Left cardiac atrium (tissue), 4 donors: ENCODE data around the gene FMNL2. TPM values are rescaled to one million over a fixed set of nuclear protein-coding genes. Genes with fewer than 3 reads are reported as not detected.

ENCODE experiments used
- ATAC-seq, 2 donors: fragments of 200-7000 bp; cut with Tn5 transposase; one replicate each; pipeline ENCODE4 v1.9.1; 2020; ENCODE audit warnings: mild to moderate bottlenecking in 2 of 2, moderate library complexity in 2 of 2
- DNase-seq: peaks from one replicate; pipeline ENCODE4 v3.0.0-alpha.2; 2020
- intact Hi-C, 2 donors: fragments of 100-400 bp; cut with DNase I; formaldehyde crosslinking; loops; one replicate each; pipeline versions ENCODE4 v1.14.1 to v1.15.1; 2022 to 2023
- total RNA-seq, 2 donors: library from RNA; stranded (reverse); fragmentation: NEBNext Ultra II Directional; extraction: Animal tissue kit (Norgen Biotek cat#: 25700); gene quantifications; one replicate each; pipeline ENCODE4 v1.2.1, GENCODE V29; 2021
- donor health status: DM: no; HTN: yes; CAD: no.
- donor health status: DM: no; HTN: yes; CAD: no; lungs with severe emphysema.
- donor health status: DM: yes; HTN: yes; CAD: no.
- donor health status: Dilated cardiomyopathy.

FMNL2 gene
- total RNA-seq, 2 donors from 2014 or later = 11.3 to 16.6 TPM

DNA sequence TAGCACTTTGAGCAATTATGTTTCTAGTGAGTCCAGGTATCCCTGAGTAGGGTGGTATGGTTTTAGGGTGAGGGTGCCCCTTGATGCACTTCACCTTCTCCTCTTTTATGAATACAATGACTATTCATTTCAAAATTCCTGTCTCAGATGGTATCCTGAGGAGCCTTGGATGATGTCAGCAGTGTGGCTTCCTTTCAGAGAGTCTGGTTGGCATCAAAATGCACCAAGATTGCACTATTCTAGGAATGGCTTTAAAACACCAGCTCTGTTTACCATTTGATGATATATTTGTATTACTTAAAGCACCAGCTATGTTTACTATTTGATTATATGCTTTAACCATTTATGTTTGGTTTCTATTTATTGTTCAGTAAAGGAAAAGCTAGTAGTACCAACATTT, 141.0 kb downstream of the FMNL2 start:
- ATAC-seq = no peak

DNA sequence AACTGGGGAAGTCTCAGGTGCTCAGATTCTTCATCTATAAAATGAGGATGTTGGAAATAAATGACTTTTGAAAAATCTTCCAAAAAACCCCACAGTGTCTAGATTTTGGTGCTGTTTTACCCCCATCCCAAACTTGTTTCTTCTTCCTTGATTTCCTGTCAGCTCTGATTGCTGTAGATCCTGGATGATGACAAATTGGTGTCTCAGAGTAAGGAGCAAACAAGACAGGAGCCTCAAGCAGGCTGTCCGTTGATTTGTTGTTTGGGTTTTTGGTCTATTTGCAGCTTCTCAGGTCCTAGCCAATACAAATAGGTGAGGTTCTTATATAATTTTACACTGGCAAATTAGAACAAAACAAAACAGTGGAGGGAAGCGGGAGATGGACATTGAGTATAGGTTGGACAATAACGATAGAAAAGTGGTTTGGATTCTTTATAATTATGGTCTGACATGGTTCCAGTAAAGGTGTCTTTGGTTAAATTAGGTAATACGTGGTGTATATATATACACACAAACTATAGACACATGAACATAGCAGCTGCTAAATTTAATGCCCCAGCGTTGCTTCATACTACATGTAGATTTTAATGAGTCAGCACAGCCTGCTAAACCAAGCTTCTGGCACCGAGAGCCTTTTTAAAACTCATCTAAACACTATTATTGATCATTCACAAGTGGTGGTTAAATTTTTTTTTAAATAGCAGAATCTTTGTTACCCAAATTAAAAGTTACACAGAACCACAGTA, 142.5 kb downstream of the FMNL2 start:
- DNase-seq (no peak), ATAC-seq (no peak)
- intact Hi-C loops = no loop called here

More for the DNA sequence above, 141.0 kb downstream of the FMNL2 start:
- no peak for DNase-seq
- intact Hi-C loops = no loop called here

DNA sequence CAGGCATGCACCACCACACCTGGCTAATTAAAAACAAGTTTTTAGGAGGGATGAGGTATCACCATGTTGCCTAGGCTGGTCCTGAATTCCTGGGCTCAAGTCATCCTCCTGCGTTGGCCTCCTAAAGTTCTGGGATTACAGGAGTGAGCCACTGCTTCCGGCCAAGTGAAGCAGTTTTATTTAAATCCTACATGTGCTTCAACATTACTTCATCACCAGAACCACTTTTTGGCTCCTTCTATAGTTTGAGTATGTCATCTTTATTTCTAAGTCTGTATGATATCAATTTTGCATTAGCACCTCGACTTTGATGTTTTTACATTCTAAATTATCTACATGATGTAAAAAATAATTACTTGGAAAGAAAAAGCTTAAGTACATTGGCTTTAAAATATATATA, 144.3 kb downstream of the FMNL2 start:
- ATAC-seq (no peak), DNase-seq (no peak)
- intact Hi-C loops = no loop called here

- intact Hi-C loops = no loop called here
- no peak for ATAC-seq
- DNase-seq = no peak
Observed at GRCh38 chr2:152480821-152481399, 145.9 kb downstream of the FMNL2 start.

DNA sequence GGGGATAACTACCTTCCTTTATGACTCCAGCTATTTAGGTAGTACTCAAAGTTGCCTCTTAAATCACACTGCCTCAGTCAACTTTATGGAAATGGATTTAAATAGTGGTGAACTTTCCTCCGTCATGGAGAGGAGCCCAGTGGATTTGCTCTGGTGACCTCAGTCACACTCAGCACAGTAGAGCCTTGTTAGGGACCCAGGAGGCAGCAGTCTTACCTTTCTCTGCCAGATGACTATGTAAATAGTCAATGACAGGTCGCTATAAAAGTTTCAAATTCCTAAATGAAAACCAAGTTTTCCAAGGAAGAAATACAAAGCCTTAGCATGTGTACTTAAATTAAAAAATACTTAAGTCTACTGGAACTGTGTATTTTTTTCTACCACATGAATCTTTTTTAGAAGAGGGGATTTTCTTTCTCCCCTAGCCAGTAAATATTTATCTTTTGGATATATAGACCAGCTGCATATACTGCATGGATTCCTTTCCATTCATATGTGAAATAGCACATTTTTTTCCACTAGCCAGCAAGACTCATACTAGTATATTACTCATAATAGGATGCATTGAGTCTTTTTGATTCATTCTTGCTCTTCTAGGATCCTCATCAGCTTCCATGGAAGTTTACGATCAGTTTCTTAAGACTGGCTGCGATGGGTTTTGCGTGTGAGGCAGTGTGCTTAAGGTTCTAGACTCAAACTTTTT, 147.1 kb downstream of the FMNL2 start:
- DNase-seq = no peak
- no peak for ATAC-seq
- intact Hi-C loops = no loop called here

DNA sequence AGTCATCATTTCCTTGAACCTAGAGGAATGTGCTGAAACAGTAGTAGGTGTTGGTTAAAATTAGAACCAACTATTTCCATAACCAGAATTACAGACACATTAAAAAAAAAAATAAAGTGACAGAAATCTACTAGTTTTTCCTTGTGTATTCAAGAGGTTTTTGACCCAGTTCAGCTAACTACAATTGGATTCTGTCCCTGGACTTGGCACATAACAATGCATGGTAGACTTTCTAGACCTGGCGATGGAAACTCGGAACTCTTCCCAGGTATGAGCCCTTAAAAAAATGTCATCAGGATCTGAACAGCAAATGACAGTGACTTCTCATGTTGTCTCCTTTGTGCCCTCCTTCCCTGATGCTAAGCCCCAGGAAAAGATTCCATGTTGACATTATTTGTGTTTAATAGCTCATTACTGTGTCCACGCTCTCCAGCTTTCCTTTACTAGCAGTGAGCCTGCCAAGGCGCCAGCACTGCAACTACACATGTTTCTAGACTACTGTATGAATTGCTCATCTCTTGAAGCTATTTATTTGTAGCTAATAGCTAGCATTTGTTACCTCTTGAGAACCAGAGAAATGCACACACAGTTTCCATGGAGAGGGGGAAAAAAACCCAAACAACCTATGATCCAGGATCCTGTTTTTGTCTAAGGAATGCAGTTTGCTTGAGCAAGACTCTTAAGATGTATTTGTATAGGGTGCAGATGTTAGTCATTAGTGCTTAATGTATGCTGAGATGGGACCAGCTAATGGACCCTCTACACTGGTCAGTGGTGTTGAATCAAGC, 148.5 kb downstream of the FMNL2 start:
- intact Hi-C loops = no loop called here
- ATAC-seq (no peak), DNase-seq (no peak)

DNA sequence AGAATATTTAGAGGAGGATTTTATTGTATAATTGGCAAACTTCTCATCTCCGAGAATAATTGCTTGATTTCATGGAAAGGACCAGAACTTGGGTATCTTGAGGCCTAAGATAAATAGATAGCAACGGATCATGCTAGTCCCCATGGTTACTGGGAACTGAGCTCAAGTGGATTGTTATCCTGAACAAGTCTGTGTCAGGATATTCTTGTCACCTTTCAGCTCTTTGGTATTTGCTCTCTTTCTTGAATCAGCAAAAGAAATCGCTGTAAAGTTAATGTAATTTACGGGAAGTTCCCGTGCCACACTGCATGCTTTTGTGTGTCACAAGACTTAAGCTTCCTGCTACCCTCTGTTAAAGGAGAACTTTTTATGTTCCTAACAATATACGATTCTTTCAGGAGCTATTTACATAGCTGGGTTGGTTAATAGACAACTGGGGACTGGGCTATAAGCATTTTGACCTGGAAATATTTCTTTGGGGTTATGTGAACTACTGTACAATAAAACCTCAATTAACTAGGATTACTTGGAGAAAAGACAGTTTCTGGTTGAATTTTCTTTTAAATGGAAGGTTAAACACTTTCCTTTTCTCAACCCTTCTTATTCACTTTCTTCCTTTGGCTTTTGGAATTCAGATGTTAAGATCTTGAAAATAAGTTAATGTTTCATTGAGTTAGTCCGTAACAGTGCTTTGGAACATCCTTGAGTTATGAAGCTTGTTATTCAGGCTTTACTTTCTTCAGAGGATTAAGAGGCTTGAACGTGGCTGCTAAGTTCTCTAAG, 151.2 kb downstream of the FMNL2 start:
- intact Hi-C loops = no loop called here
- no peak for DNase-seq
- peak in 1 of 2 donors; percentile 28 for ATAC-seq

- ATAC-seq (no peak), DNase-seq (no peak)
- intact Hi-C loops = no loop called here
Observed at GRCh38 chr2:152486737-152487400, 151.9 kb downstream of the FMNL2 start.

DNA sequence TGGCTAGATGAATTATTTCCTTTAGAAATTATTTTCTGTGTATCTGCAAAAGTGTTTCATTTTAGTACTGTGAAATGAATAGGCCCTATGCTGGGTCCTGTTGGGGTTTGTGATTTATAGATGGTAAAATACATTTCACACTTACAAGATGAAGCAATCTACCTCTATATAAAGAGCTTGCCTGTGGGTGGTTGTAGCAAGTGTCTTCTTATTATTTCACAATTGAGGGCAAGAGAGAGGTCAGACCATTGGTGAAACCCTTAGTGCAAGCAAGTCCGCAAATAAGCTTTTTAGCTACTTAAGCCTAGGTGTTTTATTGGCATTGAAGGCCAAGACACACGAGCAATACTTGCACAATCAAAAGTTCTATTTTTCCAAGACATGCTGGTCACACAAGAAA, 153.1 kb downstream of the FMNL2 start:
- intact Hi-C loops = no loop called here
- DNase-seq = no peak

DNA sequence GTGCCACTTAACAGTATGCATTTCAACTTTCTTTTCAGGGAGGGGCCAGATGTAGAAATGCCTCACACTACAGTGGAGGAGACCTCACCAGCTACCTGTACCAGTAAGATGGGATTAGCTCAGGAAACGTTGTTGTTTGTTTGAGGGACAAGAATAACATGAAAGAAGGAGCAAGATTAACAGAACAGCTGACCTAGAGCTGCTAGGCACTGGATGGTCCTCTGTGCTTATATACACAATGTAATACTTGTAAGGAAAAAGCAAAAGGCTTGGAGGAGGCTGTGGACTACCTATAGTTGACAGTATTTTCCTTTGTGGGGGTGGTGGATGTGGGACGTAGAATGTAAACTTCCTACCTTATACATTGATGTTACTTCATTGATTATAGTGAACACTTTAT, 154.4 kb downstream of the FMNL2 start:
- DNase-seq = no peak
- ATAC-seq = no peak
- intact Hi-C loops = no loop called here

More for the DNA sequence above, 153.1 kb downstream of the FMNL2 start:
- no peak for ATAC-seq

GRCh38 chr2:152490686-152491455, 155.9 kb downstream of the FMNL2 start:
- intact Hi-C loops = no loop called here
- ATAC-seq = peak; percentile 50 to 63
- peak; percentile 53 for DNase-seq

- ATAC-seq = no peak
- DNase-seq = no peak
- intact Hi-C loops = no loop called here
Observed at GRCh38 chr2:152492131-152492530, 157.2 kb downstream of the FMNL2 start.

DNA sequence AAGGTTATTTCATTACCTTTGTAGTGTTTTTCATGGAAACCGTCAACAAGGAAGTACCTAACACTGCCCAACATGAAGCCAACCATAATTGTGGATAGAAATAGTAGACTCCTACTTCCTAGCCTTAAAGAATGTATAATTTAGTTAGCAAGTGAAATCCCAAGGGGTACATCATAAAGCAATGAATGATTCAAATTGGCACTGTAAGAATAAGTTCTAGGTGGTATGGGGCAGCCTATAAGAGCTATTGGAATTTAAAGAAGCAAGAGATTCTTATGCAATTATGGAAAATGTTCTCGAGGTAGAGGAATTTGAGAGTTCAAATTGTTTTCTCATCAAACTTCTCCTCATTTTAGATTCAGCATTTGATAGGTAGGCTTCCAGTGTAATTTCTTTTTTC, 157.9 kb downstream of the FMNL2 start:
- DNase-seq = no peak
- no peak for ATAC-seq
- intact Hi-C loops = no loop called here

DNA sequence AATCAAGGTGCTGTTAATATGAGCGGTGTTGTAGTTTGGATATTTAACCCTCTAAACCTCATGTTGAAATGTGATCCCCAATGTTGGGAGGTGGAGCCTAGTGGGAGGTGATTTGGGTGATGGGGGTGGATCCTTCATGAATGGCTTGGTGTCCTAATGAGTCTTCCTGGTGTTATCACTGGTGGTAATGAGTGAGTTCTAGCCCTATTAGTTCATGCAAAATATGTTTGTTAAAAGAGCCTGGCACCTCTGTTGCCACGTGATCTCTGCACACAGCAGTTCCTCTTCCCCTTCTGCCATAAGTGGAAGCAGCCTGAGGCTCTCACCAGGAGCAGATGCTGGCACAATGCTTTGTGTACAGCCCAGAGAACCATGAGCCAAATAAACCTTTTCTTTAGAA, 158.4 kb downstream of the FMNL2 start:
- ATAC-seq (no peak), DNase-seq (no peak)
- intact Hi-C loops = no loop called here

- DNase-seq = no peak
- intact Hi-C loops = no loop called here
- ATAC-seq = no peak
Observed at GRCh38 chr2:152493945-152494528, 159.1 kb downstream of the FMNL2 start.

DNA sequence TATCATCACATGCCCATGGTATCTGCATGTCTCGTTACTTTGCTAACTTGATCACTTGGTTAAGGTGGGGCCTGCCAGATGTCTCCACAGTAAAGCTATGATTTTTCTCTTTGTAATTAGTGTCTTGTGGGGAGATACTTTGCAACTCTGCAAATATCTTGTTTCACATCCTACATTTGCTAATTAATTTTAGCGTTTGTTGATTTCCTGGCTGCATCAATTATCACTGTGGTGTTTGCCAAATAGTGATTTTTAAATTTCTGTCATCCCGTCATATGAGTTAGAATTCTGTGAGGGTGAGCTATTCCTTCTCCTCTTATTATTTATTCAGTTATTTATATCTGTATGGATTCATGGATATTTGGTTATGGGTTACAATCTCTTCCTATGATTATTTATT, 161.4 kb downstream of the FMNL2 start:
- intact Hi-C loops = no loop called here
- DNase-seq (no peak), ATAC-seq (no peak)

- intact Hi-C loops = no loop called here
- DNase-seq = no peak
- peak in 1 of 2 donors; percentile 52 for ATAC-seq
Observed at GRCh38 chr2:152497481-152498052, 162.6 kb downstream of the FMNL2 start.
